Measurements from ENCODE around the gene SP6.

DNA sequence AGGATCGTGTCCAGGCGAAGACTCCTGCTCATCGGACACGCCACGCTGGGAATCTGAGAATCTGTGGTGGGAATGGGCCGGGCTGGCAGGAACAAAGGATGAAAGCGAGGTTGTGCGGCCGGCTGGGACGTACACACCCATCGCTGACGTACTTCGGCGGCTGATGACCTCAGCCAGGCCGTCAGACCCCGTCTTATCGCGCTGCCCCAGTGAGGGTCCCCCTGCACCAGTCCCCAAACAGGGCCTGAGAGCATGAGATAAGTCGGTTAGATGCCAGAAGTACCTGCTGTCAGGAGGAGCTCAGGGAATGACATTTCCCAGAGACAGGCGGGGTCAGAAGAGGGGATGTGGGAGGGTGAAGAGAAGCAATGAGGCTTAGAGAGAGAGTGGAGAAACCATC lies 16.0 kb upstream of the SP6 start:
- TF ChIP-seq POLR2A (IDR thresholded peaks at IDR 0.05; ENCODE audit: low read length) (no peak), GATA1 (IDR thresholded peaks at IDR 0.05; ENCODE audit: low read depth, low read length) (no peak)

Data from erythroblast (primary cell).